Thyroid gland (tissue), 4 donors: ENCODE measurements around the gene SETD7. TPM values are rescaled to one million over a fixed set of nuclear protein-coding genes. Genes with fewer than 3 reads are reported as not detected.

Source experiments
- DNase-seq, 2 donors: peaks; one replicate each; pipeline ENCODE4 v3.0.0-alpha.2; 2019
- H3K27ac ChIP-seq, 3 donors: fragments of 200-600 bp; sonication (generic); 1 replicate in 2 of 3; 2 replicates in 1 of 3; pipeline ENCODE4 v1.5.1; 2016 to 2019; ENCODE audit warnings: mild to moderate bottlenecking in 1 of 3, moderate library complexity in 1 of 3
- H3K27me3 ChIP-seq: fragments of 200-600 bp; sonication (generic); one replicate; pipeline ENCODE4 v1.5.1; 2019
- H3K36me3 ChIP-seq, 2 donors: fragments of 200-600 bp; sonication (generic); one replicate each; pipeline ENCODE4 v1.5.1; 2016 to 2019
- H3K4me1 ChIP-seq, 2 donors: fragments of 200-600 bp; sonication (generic); one replicate each; pipeline ENCODE4 v1.5.1; 2017 to 2019
- H3K4me3 ChIP-seq, 3 donors: fragments of 200-600 bp; sonication (generic); replicated peaks in 1 of 3; 1 replicate in 2 of 3; 2 replicates in 1 of 3; pipeline ENCODE4 v1.5.1; 2016; ENCODE audit warnings: mild to moderate bottlenecking in 1 of 3
- H3K9me3 ChIP-seq: fragments of 200-600 bp; sonication (generic); one replicate; pipeline ENCODE4 v1.5.1; 2017
- POLR2A ChIP-seq, 2 donors: fragments of 450-650 bp; IDR thresholded peaks; one replicate each; pipeline ENCODE4 v1.6.1; 2017; ENCODE audit warnings: antibody characterized with exemption in 2 of 2, mild to moderate bottlenecking in 2 of 2, moderate library complexity in 1 of 2
- WGBS, 2 donors: methylation state at CpG; one replicate each; pipeline ENCODE4 v1.1.5; 2017; 5-methylcytosine and 5-hydroxymethylcytosine counted together
- intact Hi-C: fragments of 100-400 bp; cut with DNase I; formaldehyde crosslinking; loops from one replicate; pipeline ENCODE4 v1.15.1; 2023
- total RNA-seq, 4 donors: library from RNA; depleted of rRNA; stranded (reverse); fragments of >200 nt; gene quantifications; one replicate each; pipeline ENCODE4 v1.2.3, GENCODE V29; 2016
- TF ChIP-seq, protein P1 (sequence below), 6 experiments: fragments of 200-600 bp in 3 of 6; fragments of 450-650 bp in 3 of 6; sonication (generic) in 3 of 6; IDR thresholded peaks; one replicate each; pipeline ENCODE4 v1.5.1; 2016 to 2019; ENCODE audit warnings: antibody characterized with exemption in 6 of 6, mild to moderate bottlenecking in 2 of 6, inconsistent platforms in 1 of 6, moderate library complexity in 1 of 6

The SETD7 gene
- total RNA-seq, 4 donors from 2014 or later, result 33.3 to 73.0 (median 37.1) TPM

GRCh38 chr4:139533511-139533910 is 22.5 kb downstream of the SETD7 start:
- TF ChIP-seq, protein P1, sequence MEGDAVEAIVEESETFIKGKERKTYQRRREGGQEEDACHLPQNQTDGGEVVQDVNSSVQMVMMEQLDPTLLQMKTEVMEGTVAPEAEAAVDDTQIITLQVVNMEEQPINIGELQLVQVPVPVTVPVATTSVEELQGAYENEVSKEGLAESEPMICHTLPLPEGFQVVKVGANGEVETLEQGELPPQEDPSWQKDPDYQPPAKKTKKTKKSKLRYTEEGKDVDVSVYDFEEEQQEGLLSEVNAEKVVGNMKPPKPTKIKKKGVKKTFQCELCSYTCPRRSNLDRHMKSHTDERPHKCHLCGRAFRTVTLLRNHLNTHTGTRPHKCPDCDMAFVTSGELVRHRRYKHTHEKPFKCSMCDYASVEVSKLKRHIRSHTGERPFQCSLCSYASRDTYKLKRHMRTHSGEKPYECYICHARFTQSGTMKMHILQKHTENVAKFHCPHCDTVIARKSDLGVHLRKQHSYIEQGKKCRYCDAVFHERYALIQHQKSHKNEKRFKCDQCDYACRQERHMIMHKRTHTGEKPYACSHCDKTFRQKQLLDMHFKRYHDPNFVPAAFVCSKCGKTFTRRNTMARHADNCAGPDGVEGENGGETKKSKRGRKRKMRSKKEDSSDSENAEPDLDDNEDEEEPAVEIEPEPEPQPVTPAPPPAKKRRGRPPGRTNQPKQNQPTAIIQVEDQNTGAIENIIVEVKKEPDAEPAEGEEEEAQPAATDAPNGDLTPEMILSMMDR (IDR thresholded peaks at IDR 0.05), result no peak
- no peak for TF ChIP-seq POLR2A (IDR thresholded peaks at IDR 0.05)
- peak overlapping the region in 1 of 3 donors; percentile 40 for H3K27ac ChIP-seq
- intact Hi-C loops, result no loop called here
- no peaks in the 10 kb centered on the region for H3K9me3 ChIP-seq
- no peaks in the 10 kb centered on the region for H3K36me3 ChIP-seq
- H3K27me3 ChIP-seq, result no peaks in the 10 kb centered on the region
- peaks cover 15 to 16% of the 10 kb centered on the region in 2 donors for H3K4me1 ChIP-seq
- no peak overlapping the region for H3K4me3 ChIP-seq
- no peak for DNase-seq
- 46 to 58% methylated on average over 3 of the region's 3 CpGs for WGBS, 2 donors

- no peaks in the 10 kb centered on the region for H3K36me3 ChIP-seq
- peak in 1 of 2 donors; percentile 7 for TF ChIP-seq POLR2A (IDR thresholded peaks at IDR 0.05)
- TF ChIP-seq, protein P1 (IDR thresholded peaks at IDR 0.05), result no peak
- H3K4me1 ChIP-seq, result peaks cover 15 to 16% of the 10 kb centered on the region in 2 donors
- H3K4me3 ChIP-seq, result no peak overlapping the region
- DNase-seq, result peak; percentile 12 to 30
- H3K27me3 ChIP-seq, result no peaks in the 10 kb centered on the region
- WGBS, 2 donors, result 31 to 55% methylated on average over 8 of the region's 8 CpGs
- peak overlapping the region in 1 of 3 donors; percentile 40 for H3K27ac ChIP-seq
- no peaks in the 10 kb centered on the region for H3K9me3 ChIP-seq
- intact Hi-C loops, result no loop called here
These were observed 23.1 kb downstream of the SETD7 start for GRCh38 chr4:139532947-139533346.

DNA sequence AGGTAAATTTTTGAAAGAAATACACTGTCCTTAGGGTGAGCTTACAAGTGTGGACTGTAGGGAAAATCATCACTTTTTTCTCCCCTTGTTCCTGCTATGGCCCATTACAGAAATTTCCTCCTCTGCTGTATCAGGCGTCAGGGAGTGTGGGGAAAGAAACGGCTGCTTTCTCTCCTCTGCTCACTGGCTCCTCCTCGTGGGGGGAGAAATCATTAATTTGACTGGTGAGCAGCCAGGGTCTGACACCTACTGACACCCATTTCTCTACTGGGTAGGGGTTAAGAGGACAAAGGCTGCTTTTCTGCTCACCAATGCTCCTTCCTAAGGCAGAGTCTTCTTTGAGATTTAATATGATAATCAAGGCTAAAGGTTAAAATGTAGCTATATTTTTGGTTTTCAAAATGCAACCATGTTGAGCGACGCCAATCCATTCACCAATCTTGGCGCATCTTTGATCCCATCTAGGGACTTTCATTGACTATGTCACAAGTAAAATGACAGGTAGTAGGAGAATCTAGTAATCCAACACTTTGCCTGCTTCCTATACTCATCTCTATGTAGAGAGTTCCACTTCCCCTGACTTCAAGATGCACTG is 25.1 kb downstream of the SETD7 start:
- intact Hi-C loops, result no loop called here
- H3K4me3 ChIP-seq, result no peak overlapping the region
- peaks cover 0 to 5% of the 10 kb centered on the region in 2 donors for H3K36me3 ChIP-seq
- no peak for TF ChIP-seq POLR2A (IDR thresholded peaks at IDR 0.05)
- TF ChIP-seq, protein P1 (IDR thresholded peaks at IDR 0.05), result peak in 4 of 6 experiments; percentile 16 to 42 (median 34)
- H3K27ac ChIP-seq, result no peak overlapping the region
- H3K9me3 ChIP-seq, result no peaks in the 10 kb centered on the region
- 69 to 72% methylated on average over 6 of the region's 6 CpGs for WGBS, 2 donors
- peaks cover 15 to 16% of the 10 kb centered on the region in 2 donors for H3K4me1 ChIP-seq
- peak; percentile 17 to 27 for DNase-seq
- H3K27me3 ChIP-seq, result no peaks in the 10 kb centered on the region

GRCh38 chr4:139528377-139529005 is 27.5 kb downstream of the SETD7 start:
- TF ChIP-seq POLR2A (IDR thresholded peaks at IDR 0.05), result no peak
- TF ChIP-seq, protein P1 (IDR thresholded peaks at IDR 0.05), result no peak
- Histone ChIP-seq H3K27me3 (no peaks in the 10 kb centered on the region), H3K4me1 (peaks cover 9 to 11% of the 10 kb centered on the region in 2 donors), H3K27ac (no peak overlapping the region), H3K36me3 (peaks cover 0 to 5% of the 10 kb centered on the region in 2 donors), H3K4me3 (no peak overlapping the region), H3K9me3 (no peaks in the 10 kb centered on the region)
- intact Hi-C loops, result no loop called here
- WGBS, 2 donors, result 52 to 66% methylated on average over 2 of the region's 2 CpGs
- no peak for DNase-seq

GRCh38 chr4:139526928-139527327 is 29.1 kb downstream of the SETD7 start:
- Histone ChIP-seq H3K4me1 (peaks cover 0 to 3% of the 10 kb centered on the region in 2 donors), H3K27me3 (no peaks in the 10 kb centered on the region), H3K27ac (no peak overlapping the region), H3K4me3 (no peak overlapping the region), H3K9me3 (no peaks in the 10 kb centered on the region), H3K36me3 (peaks cover 0 to 5% of the 10 kb centered on the region in 2 donors)
- WGBS, 2 donors, result 98 to 100% methylated on average over 2 of the region's 2 CpGs
- no peak for DNase-seq
- intact Hi-C loops, result no loop called here
- TF ChIP-seq, protein P1 (IDR thresholded peaks at IDR 0.05), result no peak
- no peak for TF ChIP-seq POLR2A (IDR thresholded peaks at IDR 0.05)
